Fibroblast of lung (primary cell): ENCODE results near the gene TFEC. TPM values are rescaled to one million over a fixed set of nuclear protein-coding genes. Genes with fewer than 3 reads are reported as not detected.

ENCODE experiments used
- DNase-seq, 2 donors: peaks; one replicate each; pipeline versions ENCODE4 v3.0.0 to v3.0.0-alpha.2; 2010; ENCODE audit warnings: low read depth in 2 of 2
- H2AFZ ChIP-seq: 2 replicates; pipeline ENCODE4 v1.5.1; 2012; ENCODE audit warnings: low read length, control low read depth, inconsistent platforms
- H3K27ac ChIP-seq: 2 replicates; pipeline ENCODE4 v1.5.1; 2011; ENCODE audit warnings: low read length, control low read depth; ENCODE audit not compliant: insufficient read depth
- H3K27me3 ChIP-seq: 2 replicates; pipeline ENCODE4 v1.5.1; 2011; ENCODE audit warnings: mild to moderate bottlenecking, low read length; ENCODE audit not compliant: control insufficient read depth, insufficient read depth
- H3K36me3 ChIP-seq: 2 replicates; pipeline ENCODE4 v1.5.1; 2011; ENCODE audit warnings: low read length; ENCODE audit not compliant: control insufficient read depth, insufficient read depth
- H3K4me1 ChIP-seq: 2 replicates; pipeline ENCODE4 v1.5.1; 2011; ENCODE audit warnings: low read length; ENCODE audit not compliant: control insufficient read depth, insufficient read depth; ENCODE audit errors: extremely low read depth
- H3K4me2 ChIP-seq: 2 replicates; pipeline ENCODE4 v1.5.1; 2011; ENCODE audit warnings: low read length, control low read depth; ENCODE audit not compliant: insufficient read depth; ENCODE audit errors: extremely low read depth
- H3K4me3 ChIP-seq, 4 experiments: fragments of 200-600 bp in 1 of 4; sonication (generic) in 1 of 4; replicated peaks in 1 of 4; 2 replicates each; pipeline ENCODE4 v1.5.1; 2011 to 2016; ENCODE audit warnings: low read length in 4 of 4, low read depth in 3 of 4, mild to moderate bottlenecking in 3 of 4, control low read depth in 2 of 4, inconsistent platforms in 1 of 4, mixed read lengths in 1 of 4; ENCODE audit not compliant: insufficient read depth in 1 of 4; ENCODE audit errors: control extremely low read depth in 1 of 4
- H3K79me2 ChIP-seq: 2 replicates; pipeline ENCODE4 v1.5.1; 2012; ENCODE audit warnings: mild to moderate bottlenecking, low read length, inconsistent platforms; ENCODE audit not compliant: control insufficient read depth, insufficient read depth
- H3K9ac ChIP-seq: 2 replicates; pipeline ENCODE4 v1.5.1; 2011; ENCODE audit warnings: mild to moderate bottlenecking, low read length, control low read depth; ENCODE audit not compliant: insufficient read depth
- H3K9me3 ChIP-seq: 2 replicates; pipeline ENCODE4 v1.5.1; 2012; ENCODE audit warnings: low read depth, low read length; ENCODE audit not compliant: control insufficient read depth, insufficient read depth
- H4K20me1 ChIP-seq: 2 replicates; pipeline ENCODE4 v1.5.1; 2011; ENCODE audit warnings: low read length; ENCODE audit not compliant: control insufficient read depth, insufficient read depth; ENCODE audit errors: extremely low read depth
- EZH2 ChIP-seq: IDR thresholded peaks from 2 replicates; pipeline ENCODE4 v1.5.1; 2012; ENCODE audit warnings: low read length, control low read depth, mild to moderate bottlenecking; ENCODE audit errors: missing control alignments
- polyA plus RNA-seq, 2 donors: library from polyadenylated mRNA; depleted of rRNA in 1 of 2; stranded (reverse) in 1 of 2; unstranded in 1 of 2; fragments of >200 nt; gene quantifications; 2 replicates each; pipeline ENCODE4 v1.2.1, GENCODE V29; 2011 to 2012; ENCODE audit warnings: missing spikeins in 1 of 2
- total RNA-seq: library from RNA; depleted of rRNA; stranded (reverse); fragments of >200 nt; gene quantifications from 2 replicates; pipeline ENCODE4 v1.2.1, GENCODE V29; 2014
- TF ChIP-seq, protein P1 (sequence below), 2 donors: IDR thresholded peaks in 1 of 2; conservative IDR thresholded peaks in 1 of 2; 1 replicate in 1 of 2; 2 replicates in 1 of 2; pipeline ENCODE4 v1.5.1; 2011 to 2012; ENCODE audit warnings: low read length in 2 of 2, control low read depth in 1 of 2, inconsistent platforms in 1 of 2, low read depth in 1 of 2, mild to moderate bottlenecking in 1 of 2

Gene TFEC
- total and polyA plus RNA-seq, 2 donors (not counting 1 experiment from before 2014, with no cell fraction given), result 0.05 to 0.17 TPM

DNA sequence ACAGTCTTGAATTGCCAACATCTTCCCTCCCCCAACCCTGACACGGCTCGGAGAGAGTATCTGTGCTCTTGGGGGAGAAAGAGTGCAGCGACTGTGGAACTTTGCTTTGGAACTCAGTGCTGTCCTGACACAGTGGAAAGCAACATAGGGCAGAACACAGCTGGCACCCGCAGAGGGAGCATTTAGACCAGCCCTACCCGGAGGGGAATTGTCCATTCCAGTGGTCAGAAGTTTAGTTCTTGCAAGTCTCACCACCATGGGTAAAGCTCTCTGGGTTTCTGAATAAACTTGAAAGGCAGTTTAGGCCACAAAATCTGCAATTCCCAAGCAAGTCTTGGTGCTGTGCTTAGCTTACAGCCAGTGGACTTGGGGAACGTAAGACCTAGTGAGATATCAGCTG is 34.9 kb downstream of the TFEC start:
- H3K36me3 ChIP-seq, result no peaks in the 10 kb centered on the region
- TF ChIP-seq, protein P1, sequence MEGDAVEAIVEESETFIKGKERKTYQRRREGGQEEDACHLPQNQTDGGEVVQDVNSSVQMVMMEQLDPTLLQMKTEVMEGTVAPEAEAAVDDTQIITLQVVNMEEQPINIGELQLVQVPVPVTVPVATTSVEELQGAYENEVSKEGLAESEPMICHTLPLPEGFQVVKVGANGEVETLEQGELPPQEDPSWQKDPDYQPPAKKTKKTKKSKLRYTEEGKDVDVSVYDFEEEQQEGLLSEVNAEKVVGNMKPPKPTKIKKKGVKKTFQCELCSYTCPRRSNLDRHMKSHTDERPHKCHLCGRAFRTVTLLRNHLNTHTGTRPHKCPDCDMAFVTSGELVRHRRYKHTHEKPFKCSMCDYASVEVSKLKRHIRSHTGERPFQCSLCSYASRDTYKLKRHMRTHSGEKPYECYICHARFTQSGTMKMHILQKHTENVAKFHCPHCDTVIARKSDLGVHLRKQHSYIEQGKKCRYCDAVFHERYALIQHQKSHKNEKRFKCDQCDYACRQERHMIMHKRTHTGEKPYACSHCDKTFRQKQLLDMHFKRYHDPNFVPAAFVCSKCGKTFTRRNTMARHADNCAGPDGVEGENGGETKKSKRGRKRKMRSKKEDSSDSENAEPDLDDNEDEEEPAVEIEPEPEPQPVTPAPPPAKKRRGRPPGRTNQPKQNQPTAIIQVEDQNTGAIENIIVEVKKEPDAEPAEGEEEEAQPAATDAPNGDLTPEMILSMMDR (conservative IDR thresholded peaks at IDR 0.05 in 1 of 2, IDR thresholded peaks at IDR 0.05 in 1 of 2; ENCODE audit: low read depth in 1 of 2, low read length in 2 of 2), result no peak
- no peak for TF ChIP-seq EZH2
- no peak overlapping the region for H3K4me2 ChIP-seq
- no peak for DNase-seq
- H2AFZ ChIP-seq, result no peak overlapping the region
- no peak overlapping the region for H3K4me3 ChIP-seq
- H3K79me2 ChIP-seq, result no peaks in the 10 kb centered on the region
- H3K27ac ChIP-seq, result no peak overlapping the region
- no peak overlapping the region for H3K9ac ChIP-seq
- H3K9me3 ChIP-seq, result no peaks in the 10 kb centered on the region
- H4K20me1 ChIP-seq, result no peaks in the 10 kb centered on the region
- no peaks in the 10 kb centered on the region for H3K4me1 ChIP-seq
- H3K27me3 ChIP-seq, result no peaks in the 10 kb centered on the region

DNA sequence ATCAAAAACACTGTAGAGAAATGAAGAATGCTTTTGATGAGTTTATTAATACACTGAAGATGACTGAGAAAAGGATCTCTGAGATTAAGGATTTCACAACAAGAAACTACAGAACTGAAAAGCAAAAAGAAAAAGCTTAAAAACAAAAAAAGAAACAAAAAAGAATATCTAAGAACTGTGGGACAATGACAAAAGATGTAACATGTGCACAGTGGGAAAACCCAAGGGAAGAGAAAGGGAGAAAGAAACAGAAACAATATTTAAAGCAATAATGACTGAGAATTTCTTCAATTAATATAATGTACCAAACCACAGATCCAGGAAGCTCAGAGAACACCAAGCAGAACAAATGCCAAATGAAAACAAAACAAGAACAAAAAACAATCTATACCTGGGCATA is 42.2 kb downstream of the TFEC start:
- Histone ChIP-seq H3K36me3 (no peaks in the 10 kb centered on the region), H3K4me2 (no peak overlapping the region), H3K4me1 (no peaks in the 10 kb centered on the region), H2AFZ (no peak overlapping the region), H3K27ac (no peak overlapping the region), H3K27me3 (no peaks in the 10 kb centered on the region), H3K4me3 (no peak overlapping the region), H4K20me1 (no peaks in the 10 kb centered on the region), H3K9me3 (no peaks in the 10 kb centered on the region), H3K79me2 (no peaks in the 10 kb centered on the region), H3K9ac (no peak overlapping the region)
- DNase-seq, result no peak
- no peak for TF ChIP-seq EZH2
- TF ChIP-seq, protein P1 (conservative IDR thresholded peaks at IDR 0.05 in 1 of 2, IDR thresholded peaks at IDR 0.05 in 1 of 2; ENCODE audit: low read depth in 1 of 2, low read length in 2 of 2), result no peak

DNA sequence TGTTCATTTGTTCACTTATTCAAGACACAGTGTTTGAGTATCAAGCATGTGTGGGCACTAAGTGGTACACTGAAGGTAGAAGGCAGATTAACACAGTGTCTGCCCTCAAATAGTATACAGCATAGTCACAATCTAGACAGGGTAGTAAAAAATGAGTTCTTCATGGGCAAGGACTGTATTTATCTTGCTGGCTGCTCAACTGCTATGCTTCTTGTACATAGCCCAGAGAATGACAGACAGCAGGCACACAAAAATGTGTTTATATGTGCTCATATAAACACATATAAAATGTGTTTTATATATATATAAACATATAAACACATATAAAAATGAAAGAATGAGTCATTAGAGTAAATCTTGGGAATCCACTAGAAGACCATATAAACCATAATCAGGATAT is 43.1 kb downstream of the TFEC start:
- Histone ChIP-seq H3K4me1 (no peaks in the 10 kb centered on the region), H3K27ac (no peak overlapping the region), H3K9ac (no peak overlapping the region), H3K4me3 (no peak overlapping the region), H3K79me2 (no peaks in the 10 kb centered on the region), H2AFZ (no peak overlapping the region), H3K9me3 (no peaks in the 10 kb centered on the region), H3K27me3 (no peaks in the 10 kb centered on the region), H4K20me1 (no peaks in the 10 kb centered on the region), H3K36me3 (no peaks in the 10 kb centered on the region), H3K4me2 (no peak overlapping the region)
- TF ChIP-seq, protein P1 (conservative IDR thresholded peaks at IDR 0.05 in 1 of 2, IDR thresholded peaks at IDR 0.05 in 1 of 2; ENCODE audit: low read depth in 1 of 2, low read length in 2 of 2), result no peak
- no peak for TF ChIP-seq EZH2
- no peak for DNase-seq
